A549 treated with Mapracorat at 1 μM for 4 hours (cell line): Measurements from ENCODE around the gene MAFG. TPM values are rescaled to one million over a fixed set of nuclear protein-coding genes. Genes with fewer than 3 reads are reported as not detected.

ENCODE experiments used
- total RNA-seq: library from RNA; stranded (reverse); fragments of 200-300 nt; extraction: Qiagen RNA extraction; gene quantifications from 5 replicates; pipeline ENCODE4 v1.2.3, GENCODE V29; 2022

Gene MAFG
- total RNA-seq, result 22.3 to 38.0 TPM (median 34.7 TPM) in 5 replicates

DNA sequence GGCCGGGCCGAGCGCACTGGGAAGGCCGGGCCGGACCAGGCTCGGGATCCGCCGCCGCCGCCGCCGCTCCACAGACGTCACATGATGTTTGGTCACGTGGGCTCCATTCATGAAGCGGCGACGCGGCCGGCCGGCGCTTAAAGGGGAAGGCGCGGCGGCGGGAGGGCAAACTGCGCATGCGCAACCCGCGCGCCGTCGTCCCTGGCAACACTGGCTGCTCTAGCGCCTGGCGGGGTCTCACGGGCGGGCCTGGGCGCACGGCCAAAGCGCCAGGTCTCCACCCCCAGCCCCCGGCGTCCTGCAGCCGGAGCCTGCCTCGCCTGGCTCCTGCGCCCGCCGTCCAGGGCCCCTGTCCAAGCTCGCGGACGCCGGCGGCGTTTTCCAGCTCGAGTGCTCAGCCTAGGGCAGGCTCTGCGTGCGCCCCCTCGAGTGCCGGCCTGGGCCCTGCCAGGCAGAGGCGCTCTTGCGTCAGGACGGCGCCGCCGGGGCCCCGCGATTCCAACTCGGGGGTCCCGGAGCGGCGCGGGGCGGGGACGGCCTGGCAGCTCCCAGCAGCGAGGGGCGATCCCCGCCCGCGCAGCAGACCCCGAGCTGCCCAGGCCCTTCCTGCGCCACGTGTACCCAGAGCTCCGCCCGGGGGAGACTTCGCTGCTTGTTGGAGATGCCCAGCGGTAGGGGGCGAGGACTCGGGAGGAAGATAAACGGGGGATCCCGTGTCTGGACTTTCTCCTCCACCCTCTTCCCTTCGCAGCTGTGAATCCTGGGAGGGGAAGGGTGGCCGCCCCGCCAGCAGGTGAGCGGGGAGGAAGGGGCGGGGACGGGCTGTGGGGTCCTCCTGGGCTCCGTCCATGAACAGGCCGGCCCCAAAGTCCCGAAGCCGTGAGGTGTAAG lies at the start of gene MAFG:
Gene MAFG (minus strand): TSS at position 83 of the 891 bp plus-strand sequence. CDS start 4,550 bp downstream, outside the sequence.

DNA sequence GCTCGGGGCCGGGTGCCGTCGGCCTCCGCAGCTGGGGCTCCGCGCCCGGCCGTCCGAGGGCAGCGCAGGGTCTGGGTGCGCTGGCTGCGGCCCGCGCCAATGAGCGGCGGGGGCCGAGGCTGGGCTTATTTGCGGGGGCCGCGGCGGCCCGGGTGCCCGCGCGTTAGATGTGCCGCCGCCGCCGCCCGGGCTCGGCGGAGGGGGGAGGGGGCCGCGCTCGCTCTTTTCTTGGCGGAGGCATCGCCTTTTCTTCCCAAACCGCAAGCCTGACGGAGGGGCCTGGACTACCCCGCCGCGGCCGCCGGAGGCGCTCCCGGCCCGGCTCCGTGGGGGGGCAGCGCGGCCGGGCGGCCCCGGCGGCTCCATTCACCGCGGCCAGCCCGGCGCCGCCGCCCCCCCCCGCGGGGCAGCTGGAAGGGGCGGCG lies 33.6 kb upstream of the MAFG start, which contains the start of gene NOTUM:
Gene NOTUM (minus strand): TSS at position 101 of the 425 bp plus-strand sequence. CDS start 278 bp downstream, outside the sequence.

DNA sequence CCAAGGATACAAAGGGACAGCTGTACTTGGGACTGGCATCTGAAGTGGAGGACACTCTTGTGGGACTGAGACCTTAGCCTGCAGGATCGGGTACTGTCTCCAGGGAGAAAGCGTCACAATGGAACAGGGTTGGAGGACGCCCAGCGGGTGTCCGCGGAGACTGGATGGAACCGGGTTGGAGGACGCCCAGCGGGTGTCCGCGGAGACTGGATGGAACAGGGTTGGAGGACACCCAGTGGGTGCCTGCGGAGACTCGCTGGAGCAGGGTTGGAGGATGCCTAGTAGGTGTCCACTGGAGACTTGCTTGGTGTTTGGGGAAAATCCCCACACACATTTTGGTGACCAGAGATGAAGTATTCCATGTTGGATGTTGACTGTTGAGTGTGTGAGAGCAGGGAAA lies 19.7 kb upstream of the MAFG start, which contains the start of gene MYADML2:
Gene MYADML2 (minus strand): TSS at position 45 of the 400 bp plus-strand sequence. CDS start 5,492 bp downstream, outside the sequence.

GRCh38 chr17:81917565-81918332 lies 9.8 kb downstream of the MAFG start, which contains the start of gene SIRT7:
Gene SIRT7, minus strand, starts transcription at chr17:81918176. Its CDS starts 45 bp downstream, at chr17:81918131.

DNA sequence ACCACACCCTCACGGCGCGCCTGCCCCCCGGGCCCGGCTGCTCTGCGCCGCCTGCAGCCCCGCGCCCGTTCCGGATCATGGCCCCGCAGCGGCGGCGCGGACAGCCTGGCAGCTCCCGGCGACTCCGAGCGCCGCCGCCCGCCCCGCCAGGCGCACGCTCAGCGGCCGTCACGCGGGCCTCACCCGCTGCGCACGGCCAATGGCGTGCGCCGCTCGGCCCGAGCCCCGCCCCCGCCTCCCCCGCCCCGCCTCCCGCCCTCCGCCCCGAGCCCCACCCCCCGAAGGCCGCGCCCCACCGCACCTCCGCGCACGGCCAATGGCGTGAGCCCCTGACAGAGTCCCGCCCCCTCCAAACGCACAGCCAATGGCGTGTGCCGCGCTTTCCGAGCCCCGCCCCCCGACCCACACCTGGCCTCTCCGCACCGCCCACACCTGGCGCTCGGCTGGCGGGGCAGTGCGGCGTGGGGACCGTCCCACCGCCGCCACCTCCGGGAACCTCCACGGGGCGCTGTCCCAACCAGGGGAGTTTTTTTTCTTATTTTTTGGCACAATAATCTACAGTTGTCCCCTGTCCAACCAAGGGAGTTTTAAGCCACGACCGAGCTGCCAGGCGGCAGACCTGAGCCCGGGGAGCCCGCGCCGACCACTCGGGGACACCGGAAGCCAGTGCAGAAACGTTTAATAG lies 16.1 kb downstream of the MAFG start, which contains the start of gene PCYT2:
Gene PCYT2 (minus strand): TSS at position 123 of the 685 bp plus-strand sequence. CDS start 44 bp downstream, at position 79.

DNA sequence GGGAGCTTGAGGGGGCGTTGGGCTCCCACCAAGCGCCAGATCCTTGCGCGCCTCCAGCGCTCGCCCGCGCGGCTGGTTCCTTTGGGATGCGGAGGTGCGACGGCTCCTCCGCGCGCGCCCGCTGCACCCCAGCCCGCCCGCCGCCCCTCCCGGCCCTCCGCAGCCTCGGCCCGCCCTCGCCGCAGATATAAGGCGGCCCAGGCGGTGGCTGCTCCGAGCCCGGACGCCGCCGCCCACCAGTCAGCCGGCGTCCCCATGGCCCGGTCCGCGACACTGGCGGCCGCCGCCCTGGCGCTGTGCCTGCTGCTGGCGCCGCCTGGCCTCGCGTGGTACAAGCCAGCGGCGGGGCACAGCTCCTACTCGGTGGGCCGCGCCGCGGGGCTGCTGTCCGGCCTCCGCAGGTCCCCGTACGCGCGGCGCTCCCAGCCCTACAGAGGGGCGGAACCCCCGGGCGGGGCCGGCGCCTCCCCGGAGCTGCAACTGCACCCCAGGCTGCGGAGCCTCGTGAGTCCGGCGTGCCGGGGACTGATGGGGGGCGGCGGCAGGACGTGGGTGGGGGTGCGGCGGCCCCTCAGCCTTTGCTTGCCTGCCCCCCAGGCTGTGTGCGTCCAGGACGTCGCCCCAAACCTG lies 25.4 kb downstream of the MAFG start, which contains the start of gene NPB:
Gene NPB (plus strand): TSS at position 216 of the 630 bp plus-strand sequence. CDS start 40 bp downstream, at position 256.

DNA sequence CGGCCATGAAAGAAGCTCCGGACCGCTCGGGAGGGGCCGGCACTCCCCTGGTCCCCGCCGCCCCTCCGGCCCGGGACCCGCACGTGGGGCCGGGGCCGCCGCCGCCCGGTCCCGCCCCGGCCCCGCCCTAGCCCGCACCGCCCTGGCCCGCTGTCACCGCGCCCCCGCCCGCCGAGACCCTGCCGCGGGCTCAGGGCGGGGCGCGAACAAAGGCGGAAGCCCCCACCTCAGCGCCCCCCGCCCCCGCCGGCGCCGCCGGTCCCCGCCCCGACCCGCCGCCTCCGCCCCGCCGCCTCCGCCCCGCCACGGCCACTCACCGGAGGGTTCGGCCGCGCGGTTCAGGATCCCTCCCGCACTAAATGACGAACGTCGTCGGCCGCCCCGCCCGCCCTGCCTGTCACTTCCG lies 56.6 kb downstream of the MAFG start, which contains the start of gene ARHGDIA:
Gene ARHGDIA (minus strand): TSS at position 357 of the 406 bp plus-strand sequence. CDS start 1,407 bp downstream, outside the sequence.

Other genes with a start within 250 kb of the MAFG start
- 49.4 to 53.7 TPM (median 50.5 TPM) in 5 replicates for gene ARL16, start 243.9 kb downstream of the MAFG start, total RNA-seq
- gene HGS, start 243.7 kb downstream of the MAFG start, total RNA-seq, result 137 to 220 TPM (median 209 TPM) in 5 replicates
- 216 to 326 TPM (median 303 TPM) in 5 replicates for gene MRPL12, start 224.4 kb downstream of the MAFG start, total RNA-seq
- gene SLC25A10, start 215.5 kb downstream of the MAFG start, total RNA-seq, result 28.7 to 46.5 TPM (median 44.6 TPM) in 5 replicates
- gene GCGR, start 123.6 kb downstream of the MAFG start, total RNA-seq, result 0.08 to 0.64 TPM (median 0.35 TPM) in 4 of 5 replicates, not detected in the other
- gene MCRIP1, start 94.4 kb downstream of the MAFG start, total RNA-seq, result 74.7 to 106 TPM (median 98.6 TPM) in 5 replicates
- 0.09 to 0.39 TPM (median 0.19 TPM) in 3 of 5 replicates, not detected in the others for gene PPP1R27, start 92.7 kb downstream of the MAFG start, total RNA-seq
- gene P4HB, start 67.2 kb downstream of the MAFG start, total RNA-seq, result 677 to 794 TPM (median 701 TPM) in 5 replicates
- gene ARHGDIA, start 56.4 kb downstream of the MAFG start, total RNA-seq, result 597 to 713 TPM (median 619 TPM) in 5 replicates
- 183 to 253 TPM (median 234 TPM) in 5 replicates for gene ALYREF, start 36.1 kb downstream of the MAFG start, total RNA-seq
- gene ANAPC11, start 36.0 kb downstream of the MAFG start, total RNA-seq, result 185 to 289 TPM (median 284 TPM) in 5 replicates
- 0.39 to 0.65 TPM (median 0.55 TPM) in 5 replicates for gene NPB, start 25.5 kb downstream of the MAFG start, total RNA-seq
- 13.8 to 19.1 TPM (median 17.3 TPM) in 5 replicates for gene PCYT2, start 16.3 kb downstream of the MAFG start, total RNA-seq
- gene SIRT7, start 9.6 kb downstream of the MAFG start, total RNA-seq, result 33.0 to 54.0 TPM (median 44.8 TPM) in 5 replicates
- 60.5 to 89.4 TPM (median 84.7 TPM) in 5 replicates for gene PYCR1, start 9.6 kb upstream of the MAFG start, total RNA-seq
- gene MYADML2, start 19.5 kb upstream of the MAFG start, total RNA-seq, result not detected in 5 replicates
- 0.31 to 0.53 TPM (median 0.39 TPM) in 5 replicates for gene NOTUM, start 33.5 kb upstream of the MAFG start, total RNA-seq
- 20.1 to 31.0 TPM (median 25.7 TPM) in 5 replicates for gene ASPSCR1, start 49.9 kb upstream of the MAFG start, total RNA-seq
- 143 to 203 TPM (median 188 TPM) in 5 replicates for gene CENPX, start 95.1 kb upstream of the MAFG start, total RNA-seq
- gene LRRC45, start 95.6 kb upstream of the MAFG start, total RNA-seq, result 8.3 to 17.5 TPM (median 13.6 TPM) in 5 replicates
- 27.4 to 40.9 TPM (median 39.9 TPM) in 5 replicates for gene RAC3, start 103.9 kb upstream of the MAFG start, total RNA-seq
- gene DCXR, start 110.0 kb upstream of the MAFG start, total RNA-seq, result 69.5 to 106 TPM (median 103 TPM) in 5 replicates
- gene RFNG, start 124.1 kb upstream of the MAFG start, total RNA-seq, result 16.0 to 26.0 TPM (median 24.2 TPM) in 5 replicates
- 108 to 149 TPM (median 136 TPM) in 5 replicates for gene GPS1, start 124.2 kb upstream of the MAFG start, total RNA-seq
- 84.5 to 154 TPM (median 134 TPM) in 5 replicates for gene DUS1L, start 138.1 kb upstream of the MAFG start, total RNA-seq
- 106 to 149 TPM (median 139 TPM) in 5 replicates for gene FASN, start 170.5 kb upstream of the MAFG start, total RNA-seq